Measurements from ENCODE around the gene PRKCA. TPM values are rescaled to one million over a fixed set of nuclear protein-coding genes. Genes with fewer than 3 reads are reported as not detected.

Gene PRKCA
- total and polyA plus RNA-seq, 9 of the 15 experiments (the other 6 are each of a cell fraction or from before 2014, with no cell fraction given), result 3.2 to 33.0 (median 17.8) TPM

- no peak for TF ChIP-seq ZNF407 (IDR thresholded peaks at IDR 0.05; ENCODE audit: low read depth)
- no peak for TF ChIP-seq PHF8 (IDR thresholded peaks at IDR 0.05; ENCODE audit: borderline replicate concordance, low read length)
- TF ChIP-seq HDGF (IDR thresholded peaks at IDR 0.05), result no peak
- TF ChIP-seq RBM25 (IDR thresholded peaks at IDR 0.05; ENCODE audit: low read depth, low read length, severe bottlenecking), result no peak
- no peak for TF ChIP-seq RFX5 (IDR thresholded peaks at IDR 0.05; ENCODE audit: low read depth, low read length)
- no peak for TF ChIP-seq ZNF639 (CRISPR knock-in tag; conservative IDR thresholded peaks at IDR 0.05 in 1 of 2, IDR thresholded peaks at IDR 0.05 in 1 of 2)
- TF ChIP-seq HBP1 (CRISPR knock-in tag; IDR thresholded peaks at IDR 0.05), result no peak
- no peak for TF ChIP-seq FOXO4 (CRISPR knock-in tag; IDR thresholded peaks at IDR 0.05)
- TF ChIP-seq ZNF830 (CRISPR knock-in tag; IDR thresholded peaks at IDR 0.05), result no peak
- TF ChIP-seq CXXC5 (CRISPR knock-in tag; IDR thresholded peaks at IDR 0.05), result no peak
- TF ChIP-seq FOS (IDR thresholded peaks at IDR 0.05; ENCODE audit: extremely low read depth, insufficient read length), result peak; percentile 47
- no peak for TF ChIP-seq POLR2AphosphoS5 (IDR thresholded peaks at IDR 0.05; ENCODE audit: control insufficient read depth, insufficient read depth, low read depth, low read length)
- TF ChIP-seq ZC3H11A (IDR thresholded peaks at IDR 0.05; ENCODE audit: low read depth, low read length), result no peak
- TF ChIP-seq ZNF121 (CRISPR knock-in tag; conservative IDR thresholded peaks at IDR 0.05), result no peak
Observed at GRCh38 chr17:66272811-66273585, 29.4 kb upstream of the PRKCA start (continued).

All from K562 (cell line).